Activated CD8-positive, alpha-beta memory T cell treated with anti-CD3 and anti-CD28 coated beads, Interleukin-2, amount 50 U/mL, for 24 hours (primary cell): ENCODE measurements around the gene MCCC1.

Experiments
- DNase-seq: peaks from one replicate; pipeline ENCODE4 v3.0.0-alpha.2; 2020; ENCODE audit errors: extremely low read depth

MCCC1 gene

DNA sequence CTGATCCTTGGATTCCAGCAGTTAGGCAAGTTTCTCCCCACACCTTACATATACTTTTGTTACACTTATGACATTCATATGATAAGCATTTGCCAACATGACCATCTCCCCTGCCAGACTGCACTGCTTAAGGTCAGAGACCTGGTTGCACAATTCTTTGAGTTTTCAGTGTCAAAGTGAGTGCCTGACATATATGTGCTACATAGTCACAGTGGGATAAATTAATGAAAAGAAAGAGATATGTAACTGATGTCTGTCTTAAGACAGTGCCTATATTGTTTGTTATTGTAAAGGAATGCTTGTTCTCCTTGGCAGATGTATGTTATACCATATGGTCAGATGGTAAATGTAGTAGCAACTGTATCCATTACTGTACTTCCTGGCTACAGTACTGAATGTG lies 115.4 kb downstream of the MCCC1 start:
- DNase-seq = no peak

DNA sequence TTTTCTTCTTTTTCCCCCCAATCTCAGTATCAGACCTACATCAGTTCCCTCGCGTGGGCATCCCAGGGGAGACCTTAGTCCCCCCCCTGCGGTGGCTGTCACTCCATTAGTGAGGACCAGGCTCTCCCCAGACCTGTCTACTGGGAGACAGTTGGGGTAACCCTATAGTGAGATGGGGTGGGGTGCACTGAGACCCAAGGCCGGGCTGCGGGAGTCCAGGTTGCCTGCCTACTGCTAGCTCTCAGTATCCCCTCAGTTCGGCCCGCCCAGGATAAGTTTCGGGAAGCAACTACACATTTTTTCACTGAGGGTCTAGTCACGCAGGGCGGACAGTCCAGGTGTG lies 118.3 kb downstream of the MCCC1 start:
- DNase-seq = no peak

DNA sequence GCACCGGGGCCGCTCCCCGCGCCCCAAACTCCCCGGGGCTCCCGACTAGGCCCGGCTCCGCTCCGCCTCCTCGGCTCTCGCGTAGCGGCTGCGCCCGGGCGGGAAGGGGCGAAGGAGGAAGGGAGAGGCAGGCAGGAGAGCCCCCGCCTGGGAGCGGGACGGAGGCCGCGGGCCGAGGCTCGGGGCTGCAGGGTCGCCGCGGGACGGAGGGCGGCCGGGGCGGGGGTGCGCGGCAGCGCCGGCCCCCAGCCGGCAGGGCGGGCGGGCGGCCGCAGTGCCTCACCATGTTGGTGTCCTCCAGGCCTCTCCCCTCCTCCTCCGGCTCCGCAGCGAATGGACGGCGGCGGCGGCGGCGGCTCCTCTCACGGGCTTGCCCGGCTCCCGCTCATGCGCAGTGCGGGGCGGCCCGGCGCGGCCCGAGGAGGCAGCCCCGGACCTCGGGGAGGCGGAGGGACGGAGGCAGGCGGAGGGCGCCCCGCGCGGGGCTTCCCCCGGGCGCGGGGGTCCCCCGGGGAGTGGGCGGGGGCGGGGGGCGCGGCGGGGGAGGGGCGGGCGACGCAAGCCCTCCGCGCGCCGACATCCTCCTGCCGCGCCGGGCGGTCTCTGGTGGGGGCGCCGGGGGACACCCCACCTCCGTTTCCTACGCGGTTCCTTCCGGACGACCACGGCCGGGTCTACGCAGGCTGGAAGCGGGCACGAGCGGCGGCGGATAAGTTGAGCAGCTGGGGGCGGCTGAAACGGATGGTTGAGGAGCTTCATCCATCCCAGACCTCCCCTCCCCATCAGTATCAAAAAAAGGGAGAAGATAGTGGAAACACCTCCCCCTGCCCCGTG lies 118.9 kb downstream of the MCCC1 start, which contains the start of gene DCUN1D1:
DCUN1D1 (minus strand) TSS at position 335 of the 834 bp plus-strand sequence; CDS start at position 286, 49 bp downstream.
- DNase-seq = peak; percentile 59

DNA sequence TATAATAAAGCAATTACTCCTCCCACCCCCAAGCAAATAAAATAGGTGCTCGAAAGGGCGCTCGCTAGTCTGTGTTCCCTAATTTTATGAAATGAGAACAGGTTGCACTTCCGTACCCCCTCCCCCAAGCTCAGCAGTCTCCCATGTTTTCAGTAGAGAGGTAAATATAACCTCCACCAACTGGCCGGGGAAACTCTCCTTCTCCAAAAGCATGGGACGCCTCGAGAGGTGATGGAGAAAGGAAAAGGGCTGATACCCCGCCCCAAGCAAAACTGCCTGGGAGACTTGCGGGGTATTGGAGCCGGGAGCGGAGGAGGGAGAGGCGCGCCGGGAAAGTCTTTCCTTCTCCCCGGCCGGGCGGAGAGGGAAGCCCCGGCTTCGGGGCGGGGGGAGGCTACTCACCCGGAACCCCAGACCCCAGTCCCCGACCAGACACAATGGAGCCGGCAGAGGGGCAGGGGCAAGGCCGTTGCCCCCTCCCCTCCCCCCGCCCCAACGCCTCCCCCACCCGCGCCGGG lies 119.6 kb downstream of the MCCC1 start:
- no peak for DNase-seq

DNA sequence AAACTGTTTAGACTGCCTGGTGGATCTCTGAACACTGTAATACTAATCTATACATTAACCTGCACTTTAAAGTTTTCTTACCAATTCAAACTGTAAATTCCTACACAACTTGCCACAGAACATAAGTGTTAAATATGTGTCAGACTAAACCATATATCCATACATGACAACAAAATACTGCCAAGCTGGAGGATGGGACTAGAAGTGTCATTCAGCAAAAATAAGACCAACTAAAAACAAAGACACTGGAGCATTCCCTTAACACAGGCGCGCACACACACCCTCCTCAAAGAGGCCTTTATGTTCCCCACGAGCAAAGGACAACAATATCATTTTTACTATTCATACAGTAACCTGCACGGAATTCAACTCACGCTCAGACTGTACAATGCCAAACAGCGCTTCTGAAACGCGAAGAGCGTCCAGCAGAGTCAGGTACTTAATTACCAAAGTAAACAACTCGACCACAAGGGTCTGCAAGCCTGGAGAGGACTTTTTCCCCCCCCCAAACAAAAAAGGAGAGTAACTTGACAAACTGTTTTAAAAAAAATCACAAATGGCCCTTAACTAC lies 120.1 kb downstream of the MCCC1 start:
- DNase-seq = no peak

DNA sequence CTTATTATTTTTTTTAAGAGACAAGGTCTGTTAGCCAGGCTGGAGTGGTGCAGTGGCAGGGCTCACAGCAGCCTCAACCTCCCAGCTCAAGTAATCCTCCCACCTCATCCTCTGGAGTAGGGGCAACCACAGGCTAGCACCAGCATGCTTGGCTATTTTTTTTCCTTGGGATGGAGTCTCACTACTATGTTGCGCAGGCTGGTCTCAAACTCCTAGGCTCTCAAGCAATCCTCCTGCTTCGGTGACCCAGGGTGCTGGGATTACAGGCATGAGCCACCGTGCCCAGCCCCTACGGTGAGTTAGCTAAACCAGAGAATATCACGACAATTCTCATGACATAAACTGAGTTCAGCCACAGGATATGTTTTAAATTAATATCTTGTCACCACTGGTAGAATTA lies 120.9 kb downstream of the MCCC1 start:
- DNase-seq = no peak

DNA sequence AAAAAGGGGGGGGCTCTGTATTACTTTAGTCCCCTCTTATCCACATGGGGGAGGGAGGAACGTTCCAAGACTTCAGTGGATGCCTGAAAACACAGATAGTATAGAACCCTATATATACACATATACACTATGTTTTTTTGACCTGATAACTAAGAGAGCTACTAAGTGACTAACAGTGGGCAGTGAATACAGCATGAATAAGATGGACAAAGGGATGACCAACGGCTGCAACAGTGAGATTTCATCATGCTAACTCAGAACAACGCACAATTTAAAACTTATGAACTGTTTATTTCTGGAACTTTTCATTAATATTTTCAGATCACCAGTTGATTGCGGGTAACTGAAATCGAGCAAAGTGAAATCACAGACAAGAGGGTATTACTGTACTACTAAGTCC lies 126.2 kb downstream of the MCCC1 start:
- no peak for DNase-seq

DNA sequence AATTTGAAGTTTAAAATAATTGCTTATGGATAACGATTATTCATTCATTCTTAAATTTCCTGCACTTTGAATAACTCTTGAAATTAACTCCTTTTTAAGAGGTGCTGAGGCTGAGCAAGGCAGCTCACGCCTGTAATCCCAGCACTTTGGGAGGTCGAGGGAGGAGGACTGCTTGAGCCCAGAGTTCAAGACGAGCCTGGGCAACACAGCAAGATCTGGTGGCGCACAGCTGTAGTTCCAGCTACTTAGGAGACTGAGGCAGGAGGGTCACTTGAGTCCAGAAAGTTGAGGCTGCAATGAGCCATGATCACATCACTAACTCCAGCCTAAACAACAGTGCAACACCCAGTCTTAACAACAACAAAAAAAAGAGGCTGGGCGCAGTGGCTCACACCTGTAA lies 126.9 kb downstream of the MCCC1 start:
- no peak for DNase-seq

DNA sequence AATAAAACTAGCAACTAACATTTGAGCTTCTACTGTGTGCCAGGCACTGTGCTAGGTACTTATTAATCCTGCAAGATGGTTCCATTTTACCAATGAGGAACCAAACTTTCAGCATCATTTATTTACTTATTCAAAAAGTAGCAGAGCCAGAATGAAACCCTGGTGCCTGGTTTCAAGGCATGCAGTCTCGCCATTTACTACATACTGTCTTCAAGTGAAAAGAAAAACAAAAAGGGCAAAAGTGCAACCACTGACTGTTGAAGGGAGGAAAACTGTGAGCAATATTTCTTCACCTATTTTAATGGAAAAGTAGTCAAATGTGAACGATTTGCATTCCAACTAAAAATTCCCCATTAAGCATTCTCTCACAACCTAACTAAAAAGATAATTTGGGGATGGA lies 127.7 kb downstream of the MCCC1 start:
- DNase-seq = no peak

DNA sequence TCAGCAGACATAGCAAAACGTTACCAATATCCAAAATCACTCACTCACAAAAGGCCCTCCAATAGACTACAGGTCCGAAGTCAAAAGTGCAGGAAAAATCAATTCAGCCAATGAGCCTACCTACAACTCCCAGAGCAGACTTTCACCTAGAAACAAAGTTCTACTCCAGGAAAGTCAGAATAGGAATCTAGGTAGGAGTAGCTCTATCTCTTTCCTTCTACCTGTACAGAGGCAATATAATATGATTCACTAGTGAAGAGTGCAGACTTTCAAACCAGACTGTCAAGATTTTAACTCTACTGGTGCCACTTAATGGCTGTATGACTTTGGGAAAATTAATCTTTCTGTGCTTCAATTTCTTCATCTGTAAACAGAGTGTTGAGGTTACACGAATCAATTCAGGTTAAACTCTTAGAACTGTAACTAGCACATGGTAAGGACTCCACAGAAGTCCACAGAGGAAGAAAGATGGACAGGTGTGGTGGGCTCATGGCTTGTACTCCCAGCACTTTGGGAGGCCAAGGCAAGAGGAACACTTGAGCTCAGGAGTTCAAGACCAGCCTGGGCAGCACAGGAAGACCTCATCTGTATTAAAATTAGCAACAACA lies 128.4 kb downstream of the MCCC1 start:
- DNase-seq = no peak

DNA sequence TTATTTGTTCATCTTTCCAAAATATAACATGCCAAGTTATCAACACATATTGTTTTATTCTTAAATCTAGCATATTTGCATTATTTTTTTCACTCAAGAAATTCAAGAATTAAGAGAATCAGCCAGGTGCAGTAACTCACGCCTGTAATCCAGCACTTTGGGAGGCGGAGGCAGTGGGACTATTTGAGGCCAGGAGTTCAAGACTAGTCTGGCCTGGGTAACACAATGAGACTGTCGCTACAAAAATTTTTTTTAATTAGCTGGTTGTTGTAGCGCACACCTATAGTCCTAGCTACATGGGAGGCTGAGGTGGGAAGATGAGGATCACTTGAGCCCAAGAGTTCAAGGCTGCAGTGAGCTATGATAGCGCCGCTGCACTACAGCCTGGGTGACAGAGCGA lies 129.4 kb downstream of the MCCC1 start:
- DNase-seq = no peak

DNA sequence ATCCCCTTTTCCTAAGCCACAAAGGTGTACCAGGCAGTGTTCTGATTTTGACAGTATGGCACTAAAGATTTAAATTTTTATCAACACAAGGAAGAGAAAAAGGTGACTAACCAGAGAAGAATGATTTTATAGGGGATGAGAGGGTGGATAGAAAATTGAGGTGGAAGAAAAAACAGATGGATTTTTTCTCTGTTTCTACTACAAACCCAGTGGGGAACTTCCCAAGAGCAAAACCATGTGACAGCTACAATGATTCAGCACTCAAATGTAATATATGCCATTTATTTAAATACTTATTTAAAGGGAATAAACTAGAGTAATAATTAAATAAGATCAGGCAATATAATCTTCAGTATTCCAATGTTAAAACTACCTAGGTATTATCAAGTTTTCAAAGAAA lies 130.0 kb downstream of the MCCC1 start:
- DNase-seq = no peak

DNA sequence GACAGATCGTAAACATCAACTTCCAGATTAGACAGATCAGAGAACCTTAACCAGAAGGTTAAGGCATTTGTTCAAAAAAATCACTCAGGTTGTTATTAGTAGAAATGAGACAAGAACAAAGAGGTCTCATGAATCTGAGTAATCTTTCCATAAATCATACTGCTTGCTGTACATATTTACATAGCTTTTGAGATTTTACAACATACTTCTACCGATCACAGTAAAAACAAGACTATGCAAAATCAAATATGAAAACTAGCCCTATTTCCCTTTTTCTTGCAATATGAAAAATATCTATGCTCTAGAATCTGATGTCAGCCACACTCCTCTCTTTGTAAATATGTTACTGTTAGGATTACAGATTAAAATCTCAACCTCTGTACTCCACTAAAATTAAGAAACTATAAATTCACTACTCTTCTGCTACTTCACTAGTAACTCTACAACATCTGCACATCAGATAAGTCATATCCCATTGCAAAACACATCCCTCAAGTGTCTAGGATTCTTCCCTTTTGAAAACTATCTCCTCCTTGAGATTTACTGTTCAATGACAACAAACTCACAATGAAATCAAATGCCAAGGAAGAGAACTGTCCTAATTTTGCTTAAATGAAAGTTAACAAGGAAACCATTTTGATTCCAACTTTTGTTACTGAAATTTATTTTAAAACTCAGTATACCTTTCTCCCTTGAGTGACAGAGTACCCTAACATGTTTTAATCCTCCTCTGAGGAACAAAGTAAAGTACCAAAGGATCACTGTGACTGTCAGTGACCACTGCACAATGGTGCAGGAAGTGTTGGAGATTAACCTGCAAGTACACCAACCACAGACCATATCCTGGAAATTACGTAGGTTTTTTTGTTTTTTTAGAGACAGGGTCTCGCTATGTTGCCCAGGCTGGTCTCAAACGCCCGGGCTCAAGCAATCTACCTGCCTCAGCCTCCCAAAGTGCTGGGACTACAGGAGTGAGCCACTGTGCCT lies 131.8 kb downstream of the MCCC1 start:
- no peak for DNase-seq

DNA sequence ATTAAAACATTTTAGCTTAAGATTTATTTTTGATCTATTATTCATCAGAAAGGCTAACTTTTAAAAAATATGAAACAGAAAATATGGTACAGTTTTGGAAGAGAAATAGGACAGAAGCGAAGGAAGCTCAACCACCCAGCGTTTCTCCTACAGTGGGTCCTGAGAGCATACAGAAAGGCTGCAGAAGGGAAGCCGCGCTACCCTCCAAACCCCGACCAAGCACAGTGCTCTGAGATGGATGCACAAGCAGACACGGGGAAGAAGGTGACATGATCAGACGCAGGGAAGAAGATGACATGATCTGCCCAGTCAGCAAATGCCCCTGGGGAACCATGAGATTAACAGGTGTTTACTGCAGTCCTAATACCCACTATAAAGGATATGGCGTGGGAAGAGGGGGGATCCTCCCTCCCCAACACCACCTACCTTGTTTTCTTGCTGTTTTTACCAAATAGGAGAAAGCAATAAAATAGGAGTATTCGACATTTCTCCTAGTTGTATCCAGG lies 133.4 kb downstream of the MCCC1 start:
- no peak for DNase-seq
